ENCODE data around the gene KCNIP1.

DNA sequence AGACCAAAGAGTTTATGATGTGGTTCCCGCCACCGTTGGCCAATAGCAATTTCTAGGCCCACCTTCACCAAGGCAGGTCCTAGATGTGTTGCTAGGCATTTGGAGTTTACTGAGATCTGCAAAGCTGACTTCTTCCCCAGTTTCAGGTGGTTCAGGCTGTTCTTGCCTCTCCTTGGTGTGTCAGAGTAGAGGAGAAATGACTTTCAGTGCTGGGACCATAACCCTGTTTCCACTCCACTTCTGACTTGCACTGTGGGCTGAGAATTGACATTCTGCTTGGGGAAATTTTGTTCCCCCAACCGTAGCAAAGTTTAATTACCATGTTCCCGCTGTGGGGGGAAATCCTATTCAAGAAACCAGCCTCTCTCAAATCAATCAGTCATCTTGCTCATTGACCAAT, 151.7 kb downstream of the KCNIP1 start:
- TF ChIP-seq, protein P1, sequence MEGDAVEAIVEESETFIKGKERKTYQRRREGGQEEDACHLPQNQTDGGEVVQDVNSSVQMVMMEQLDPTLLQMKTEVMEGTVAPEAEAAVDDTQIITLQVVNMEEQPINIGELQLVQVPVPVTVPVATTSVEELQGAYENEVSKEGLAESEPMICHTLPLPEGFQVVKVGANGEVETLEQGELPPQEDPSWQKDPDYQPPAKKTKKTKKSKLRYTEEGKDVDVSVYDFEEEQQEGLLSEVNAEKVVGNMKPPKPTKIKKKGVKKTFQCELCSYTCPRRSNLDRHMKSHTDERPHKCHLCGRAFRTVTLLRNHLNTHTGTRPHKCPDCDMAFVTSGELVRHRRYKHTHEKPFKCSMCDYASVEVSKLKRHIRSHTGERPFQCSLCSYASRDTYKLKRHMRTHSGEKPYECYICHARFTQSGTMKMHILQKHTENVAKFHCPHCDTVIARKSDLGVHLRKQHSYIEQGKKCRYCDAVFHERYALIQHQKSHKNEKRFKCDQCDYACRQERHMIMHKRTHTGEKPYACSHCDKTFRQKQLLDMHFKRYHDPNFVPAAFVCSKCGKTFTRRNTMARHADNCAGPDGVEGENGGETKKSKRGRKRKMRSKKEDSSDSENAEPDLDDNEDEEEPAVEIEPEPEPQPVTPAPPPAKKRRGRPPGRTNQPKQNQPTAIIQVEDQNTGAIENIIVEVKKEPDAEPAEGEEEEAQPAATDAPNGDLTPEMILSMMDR (conservative IDR thresholded peaks at IDR 0.05; ENCODE audit: low read length): no peak
- TF ChIP-seq EZH2phosphoT487 (IDR thresholded peaks at IDR 0.05; ENCODE audit: borderline replicate concordance): no peak

Data from Loucy (cell line).